ENCODE results near the gene ID2.

Gene ID2

DNA sequence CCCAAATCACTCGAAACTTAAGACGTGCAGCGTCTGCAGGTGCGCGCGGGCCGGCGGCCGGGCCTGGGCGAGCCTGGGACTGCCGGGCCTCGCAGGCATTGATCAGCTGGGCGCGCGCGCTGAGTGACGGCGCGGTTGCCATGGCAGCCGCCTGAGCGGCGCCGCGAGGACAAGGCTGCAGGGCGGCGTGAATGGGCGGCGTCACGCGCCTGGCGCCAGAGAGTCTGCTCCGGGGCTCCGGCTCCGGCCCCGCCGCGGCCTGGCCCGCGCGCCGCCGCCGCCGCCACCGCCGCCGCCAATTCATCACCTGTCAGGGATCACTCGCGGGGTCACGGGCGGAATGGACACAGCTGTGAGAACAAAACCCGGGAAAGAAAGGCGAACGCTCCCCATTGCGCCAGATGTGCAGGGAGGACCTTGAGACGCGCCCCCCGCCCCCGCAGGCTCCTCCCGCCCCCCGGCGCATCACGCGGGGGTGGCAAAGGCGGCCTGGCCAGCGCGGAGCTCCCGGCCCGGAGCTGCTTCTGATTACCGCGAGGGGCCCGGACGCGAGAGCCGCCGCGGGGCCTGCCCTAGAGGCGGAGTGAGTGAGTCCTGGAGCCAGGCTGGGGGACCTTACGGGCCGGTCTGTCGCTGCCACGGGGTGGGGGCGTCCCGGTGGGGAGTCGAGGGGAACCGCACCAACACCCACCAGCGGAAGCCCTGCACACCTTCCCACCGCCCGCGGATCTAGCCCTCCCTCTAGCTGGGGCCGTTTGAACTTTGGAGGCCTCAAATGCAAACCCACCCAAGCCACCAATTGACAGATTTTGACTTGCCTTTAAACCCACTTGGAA lies 2.9 kb upstream of the ID2 start:
- Histone ChIP-seq H3K4me2 (ENCODE audit: insufficient read depth, low read length) (peak overlapping the region; percentile 82), H3K9me3 (ENCODE audit: insufficient read depth, low read length, severe bottlenecking) (peaks cover 8% of the 10 kb centered on the region), H3K27ac (ENCODE audit: low read length) (peak overlapping the region; percentile 71), H3K27me3 (ENCODE audit: insufficient read depth, low read length, poor library complexity) (no peaks in the 10 kb centered on the region), H3K9ac (ENCODE audit: low read depth, low read length) (peak overlapping the region; percentile 71), H3K79me2 (ENCODE audit: insufficient read depth, low read length) (peaks cover 19% of the 10 kb centered on the region), H3K4me3 (ENCODE audit: low read depth in 1 of 2, low read length in 2 of 2) (peak overlapping the region; percentile 26 to 63; a peak in 3 of 4 replicates), H4K20me1 (ENCODE audit: insufficient read depth, low read length) (peaks cover 6% of the 10 kb centered on the region; the same call in 1 of the 2 replicates), H3K4me1 (ENCODE audit: insufficient read depth, low read length) (peaks cover 40% of the 10 kb centered on the region), H3K36me3 (ENCODE audit: insufficient read depth, low read length) (no peaks in the 10 kb centered on the region; the same call in 1 of the 2 replicates), H2AFZ (ENCODE audit: low read depth, low read length) (peak overlapping the region; percentile 72)
- TF ChIP-seq, protein P1, sequence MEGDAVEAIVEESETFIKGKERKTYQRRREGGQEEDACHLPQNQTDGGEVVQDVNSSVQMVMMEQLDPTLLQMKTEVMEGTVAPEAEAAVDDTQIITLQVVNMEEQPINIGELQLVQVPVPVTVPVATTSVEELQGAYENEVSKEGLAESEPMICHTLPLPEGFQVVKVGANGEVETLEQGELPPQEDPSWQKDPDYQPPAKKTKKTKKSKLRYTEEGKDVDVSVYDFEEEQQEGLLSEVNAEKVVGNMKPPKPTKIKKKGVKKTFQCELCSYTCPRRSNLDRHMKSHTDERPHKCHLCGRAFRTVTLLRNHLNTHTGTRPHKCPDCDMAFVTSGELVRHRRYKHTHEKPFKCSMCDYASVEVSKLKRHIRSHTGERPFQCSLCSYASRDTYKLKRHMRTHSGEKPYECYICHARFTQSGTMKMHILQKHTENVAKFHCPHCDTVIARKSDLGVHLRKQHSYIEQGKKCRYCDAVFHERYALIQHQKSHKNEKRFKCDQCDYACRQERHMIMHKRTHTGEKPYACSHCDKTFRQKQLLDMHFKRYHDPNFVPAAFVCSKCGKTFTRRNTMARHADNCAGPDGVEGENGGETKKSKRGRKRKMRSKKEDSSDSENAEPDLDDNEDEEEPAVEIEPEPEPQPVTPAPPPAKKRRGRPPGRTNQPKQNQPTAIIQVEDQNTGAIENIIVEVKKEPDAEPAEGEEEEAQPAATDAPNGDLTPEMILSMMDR (IDR thresholded peaks at IDR 0.05; ENCODE audit: borderline replicate concordance, extremely low read depth, low read length, poor library complexity, severe bottlenecking) = peak; percentile 21
- TF ChIP-seq EZH2 (IDR thresholded peaks at IDR 0.05; ENCODE audit: borderline replicate concordance, low read depth, low read length, severe bottlenecking) = no peak
- ATAC-seq (ENCODE audit: insufficient read depth, low read depth) = peak; percentile 55
- peak; percentile 86 for DNase-seq

DNA sequence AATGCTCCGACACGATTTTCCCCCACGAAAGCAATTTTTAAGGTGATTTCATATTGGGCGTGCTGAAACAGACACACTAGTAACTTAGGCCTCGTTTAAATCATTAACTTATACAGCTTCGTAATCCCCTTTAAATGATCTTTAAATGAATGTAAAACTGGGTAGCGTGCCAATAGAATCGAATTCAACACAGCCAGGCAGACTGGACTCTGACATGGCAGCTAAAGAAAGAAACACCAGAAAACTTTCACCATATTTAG lies 2.4 kb upstream of the ID2 start:
- Histone ChIP-seq H3K27me3 (ENCODE audit: insufficient read depth, low read length, poor library complexity) (no peaks in the 10 kb centered on the region), H3K4me3 (ENCODE audit: low read depth in 1 of 2, low read length in 2 of 2) (peak overlapping the region; percentile 26 to 63; a peak in 3 of 4 replicates), H3K27ac (ENCODE audit: low read length) (peak overlapping the region; percentile 71), H3K79me2 (ENCODE audit: insufficient read depth, low read length) (peaks cover 19% of the 10 kb centered on the region), H2AFZ (ENCODE audit: low read depth, low read length) (peak overlapping the region; percentile 72; the same call in 1 of the 2 replicates), H3K36me3 (ENCODE audit: insufficient read depth, low read length) (no peaks in the 10 kb centered on the region; the same call in 1 of the 2 replicates), H3K9me3 (ENCODE audit: insufficient read depth, low read length, severe bottlenecking) (peaks cover 4% of the 10 kb centered on the region), H3K4me2 (ENCODE audit: insufficient read depth, low read length) (peak overlapping the region; percentile 82), H3K9ac (ENCODE audit: low read depth, low read length) (peak overlapping the region; percentile 71), H3K4me1 (ENCODE audit: insufficient read depth, low read length) (peaks cover 42% of the 10 kb centered on the region), H4K20me1 (ENCODE audit: insufficient read depth, low read length) (peaks cover 6% of the 10 kb centered on the region; the same call in 1 of the 2 replicates)
- DNase-seq (no peak), ATAC-seq (ENCODE audit: insufficient read depth, low read depth) (no peak)
- TF ChIP-seq EZH2 (IDR thresholded peaks at IDR 0.05; ENCODE audit: borderline replicate concordance, low read depth, low read length, severe bottlenecking) = no peak
- TF ChIP-seq, protein P1 (IDR thresholded peaks at IDR 0.05; ENCODE audit: borderline replicate concordance, extremely low read depth, low read length, poor library complexity, severe bottlenecking) = no peak

DNA sequence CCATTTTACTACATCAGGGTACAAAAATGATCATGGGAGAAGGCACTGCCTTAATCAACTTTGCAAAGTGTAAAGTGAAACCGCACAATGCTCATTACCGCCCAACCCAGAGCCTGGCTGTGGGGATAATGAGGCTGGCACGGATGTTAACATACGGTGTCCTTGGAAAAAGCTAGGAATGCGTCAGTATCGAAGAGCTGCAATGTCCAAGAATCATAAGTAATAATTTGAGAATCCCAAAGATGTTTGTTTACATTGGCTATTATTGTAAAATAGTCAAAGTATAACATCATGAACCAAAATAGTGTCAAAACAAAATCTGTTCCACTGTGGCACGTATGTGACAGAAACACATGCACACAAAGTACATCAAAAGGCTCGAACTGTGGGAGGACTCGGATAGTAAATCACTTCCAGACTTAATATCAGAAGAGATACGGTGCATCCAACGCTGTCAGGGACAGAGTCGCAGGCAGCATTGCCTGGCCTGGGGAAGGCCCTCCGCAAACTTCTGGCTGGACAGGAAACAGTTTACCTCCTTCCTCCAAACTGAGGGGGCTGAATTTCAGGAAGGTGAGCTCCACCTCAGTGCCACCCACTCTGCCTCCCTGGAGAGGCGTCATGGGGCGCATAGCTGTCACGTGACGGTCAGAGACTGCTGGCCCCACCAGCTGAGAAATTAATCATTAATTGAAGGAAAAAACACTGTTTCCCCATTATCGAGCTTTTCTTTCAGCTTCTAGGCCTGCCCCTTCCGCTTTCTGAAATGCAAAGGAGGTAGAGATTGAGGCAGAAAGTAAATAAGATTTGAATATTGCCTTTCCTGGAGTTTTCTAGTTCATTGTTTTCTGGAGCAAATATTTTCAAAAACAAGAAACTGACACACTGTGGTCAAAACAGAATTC lies 1.8 kb upstream of the ID2 start:
- peak overlapping the region; percentile 82 for H3K4me2 ChIP-seq (ENCODE audit: insufficient read depth, low read length)
- H3K27me3 ChIP-seq (ENCODE audit: insufficient read depth, low read length, poor library complexity) = no peaks in the 10 kb centered on the region
- TF ChIP-seq, protein P1 (IDR thresholded peaks at IDR 0.05; ENCODE audit: borderline replicate concordance, extremely low read depth, low read length, poor library complexity, severe bottlenecking) = no peak
- TF ChIP-seq EZH2 (IDR thresholded peaks at IDR 0.05; ENCODE audit: borderline replicate concordance, low read depth, low read length, severe bottlenecking) = no peak
- H3K4me3 ChIP-seq (ENCODE audit: low read depth in 1 of 2, low read length in 2 of 2) = peak overlapping the region in 1 of 2 experiments; percentile 63; a peak in 3 of 4 replicates
- H3K27ac ChIP-seq (ENCODE audit: low read length) = peak overlapping the region; percentile 71
- no peak overlapping the region; the same call in 1 of the 2 replicates for H2AFZ ChIP-seq (ENCODE audit: low read depth, low read length)
- H3K79me2 ChIP-seq (ENCODE audit: insufficient read depth, low read length) = peaks cover 24% of the 10 kb centered on the region
- peaks cover 48% of the 10 kb centered on the region for H3K4me1 ChIP-seq (ENCODE audit: insufficient read depth, low read length)
- peaks cover 6% of the 10 kb centered on the region; the same call in 1 of the 2 replicates for H4K20me1 ChIP-seq (ENCODE audit: insufficient read depth, low read length)
- peak overlapping the region; percentile 71 for H3K9ac ChIP-seq (ENCODE audit: low read depth, low read length)
- ATAC-seq (ENCODE audit: insufficient read depth, low read depth) (no peak), DNase-seq (no peak)
- no peaks in the 10 kb centered on the region; the same call in 1 of the 2 replicates for H3K36me3 ChIP-seq (ENCODE audit: insufficient read depth, low read length)
- no peaks in the 10 kb centered on the region for H3K9me3 ChIP-seq (ENCODE audit: insufficient read depth, low read length, severe bottlenecking)
